ENCODE data around the gene HYAL2.
"Not testable (repeated sequence)": the region's sequence is repeated elsewhere in the genome, so short reads cannot be mapped to it uniquely, and the experiment has no call there.

HYAL2 gene

DNA sequence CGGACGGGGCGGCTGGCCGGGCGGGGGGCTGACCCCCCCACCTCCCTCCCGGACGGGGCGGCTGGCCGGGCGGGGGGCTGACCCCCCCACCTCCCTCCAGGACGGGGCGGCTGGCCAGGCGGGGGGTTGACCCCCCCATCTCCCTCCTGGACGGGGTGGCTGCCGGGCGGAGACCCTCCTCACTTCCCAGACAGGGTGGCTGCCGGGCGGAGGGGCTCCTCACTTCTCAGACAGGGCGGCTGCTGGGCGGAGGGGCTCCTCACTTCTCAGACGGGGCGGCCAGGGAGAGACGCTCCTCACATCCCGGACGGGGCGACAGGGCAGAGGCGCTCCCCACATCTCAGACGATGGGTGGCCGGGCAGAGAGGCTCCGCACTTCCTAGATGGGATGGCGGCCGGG, 10.5 kb downstream of the HYAL2 start:
- DNase-seq (ENCODE audit: low read depth in 2 of 2), result not testable (repeated sequence)

DNA sequence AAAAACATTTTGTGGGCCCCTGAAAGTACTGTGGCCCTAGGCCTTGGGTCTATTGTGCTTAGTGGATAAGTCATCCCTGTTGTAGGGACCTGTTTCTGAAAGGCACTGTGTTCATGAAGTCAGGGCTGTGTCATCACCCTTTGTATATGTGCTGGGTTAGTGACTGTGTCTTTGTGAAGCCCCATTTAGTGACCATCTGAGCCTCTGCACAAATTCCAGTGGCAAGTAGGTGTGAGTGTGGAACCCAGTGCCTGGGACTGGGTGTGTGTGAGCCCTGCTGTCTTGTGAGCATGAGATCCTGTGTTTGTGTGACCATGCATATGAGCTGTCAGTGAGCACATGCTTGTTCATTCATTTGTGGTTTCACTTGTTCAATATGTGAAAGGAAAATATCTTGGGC, 17.9 kb downstream of the HYAL2 start:
- no peak for DNase-seq (ENCODE audit: low read depth in 2 of 2)

DNA sequence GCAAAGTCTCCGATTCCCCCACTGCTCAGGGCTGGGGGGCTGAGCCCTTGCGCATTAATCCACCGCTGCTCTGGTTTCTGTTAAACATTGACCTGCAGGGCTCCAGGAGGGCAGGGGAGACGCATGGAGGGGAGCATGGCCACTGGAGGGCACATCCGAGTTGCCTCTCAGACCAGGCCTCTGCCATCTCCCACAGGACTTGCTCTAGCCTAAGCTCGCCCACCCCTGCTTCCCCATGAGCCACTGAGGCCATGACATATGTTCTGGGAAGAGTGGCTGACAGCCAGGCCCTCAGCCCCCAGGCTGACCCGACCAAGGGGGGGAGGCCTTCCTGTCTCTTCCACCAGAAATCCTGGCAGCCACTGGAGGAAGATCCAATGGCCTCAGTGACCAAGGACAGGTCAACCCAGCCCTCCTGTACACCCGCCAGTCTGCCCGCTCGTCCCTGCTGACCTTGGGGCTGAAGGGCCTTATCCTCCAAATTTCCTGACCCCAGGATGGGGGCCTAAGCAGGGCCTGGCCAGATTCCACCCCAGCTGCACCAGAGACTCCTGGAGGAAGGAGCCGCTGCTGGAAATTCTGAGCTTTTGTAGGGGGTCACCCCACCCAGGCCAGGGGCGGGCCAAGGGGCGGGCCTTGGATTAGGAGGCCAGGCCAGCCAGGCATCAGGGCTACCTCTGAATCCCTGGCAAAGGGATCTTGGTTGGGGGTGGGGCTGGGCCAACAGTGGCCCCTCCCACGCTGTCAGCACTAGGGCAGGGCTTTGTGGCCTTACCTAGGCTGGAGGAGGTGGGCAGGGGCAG, 19.3 kb downstream of the HYAL2 start, which contains the start of gene HYAL1:
Gene HYAL1 (minus strand): TSS at position 562 of the 803 bp plus-strand sequence. CDS start 618 bp downstream, outside the sequence.
- no peak for DNase-seq (ENCODE audit: low read depth in 2 of 2)

DNA sequence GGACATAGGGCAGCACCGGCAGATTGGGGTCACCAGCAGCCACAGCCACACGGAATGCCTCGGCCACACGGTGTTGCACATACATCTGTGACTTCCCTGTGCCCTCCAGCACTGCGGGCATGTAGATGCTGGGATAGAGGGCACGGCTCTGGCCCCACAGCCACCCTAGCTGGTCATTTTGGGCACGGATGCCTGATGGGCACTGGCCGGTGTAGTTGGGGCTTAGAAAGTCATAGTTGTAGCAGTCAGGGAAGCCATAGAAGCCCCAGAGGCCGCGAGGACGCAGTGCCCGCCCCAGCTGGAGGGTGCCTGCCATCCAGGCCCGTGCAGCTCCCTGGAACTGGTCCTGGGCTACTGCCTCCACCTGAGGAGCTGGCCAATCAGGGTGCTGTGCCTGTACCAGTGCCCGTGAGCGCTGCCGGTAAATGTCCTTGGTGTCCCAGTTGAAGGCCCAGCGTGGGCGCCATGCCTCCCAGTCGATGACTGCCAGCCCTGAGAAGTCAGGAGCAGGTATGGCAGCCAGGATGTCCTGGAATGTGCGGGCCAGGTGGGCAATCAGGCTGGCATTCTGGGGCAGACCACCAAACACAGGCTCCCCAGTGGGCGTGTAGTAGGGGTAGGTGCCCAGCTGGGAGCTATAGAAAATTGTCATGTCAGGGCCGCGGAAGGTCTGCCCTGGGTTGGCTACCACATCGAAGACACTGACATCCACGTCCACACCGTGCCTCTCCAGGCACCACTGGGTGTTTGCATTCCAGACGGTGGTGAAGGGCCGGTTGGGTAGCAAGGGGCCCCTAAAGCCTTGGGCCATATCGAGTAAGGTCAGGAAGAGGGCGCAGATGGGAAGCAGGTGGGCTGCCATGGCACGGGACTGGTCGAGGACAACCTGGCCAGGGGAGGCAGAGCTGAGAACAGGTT, 20.2 kb downstream of the HYAL2 start:
- no peak for DNase-seq (ENCODE audit: low read depth in 2 of 2)

DNA sequence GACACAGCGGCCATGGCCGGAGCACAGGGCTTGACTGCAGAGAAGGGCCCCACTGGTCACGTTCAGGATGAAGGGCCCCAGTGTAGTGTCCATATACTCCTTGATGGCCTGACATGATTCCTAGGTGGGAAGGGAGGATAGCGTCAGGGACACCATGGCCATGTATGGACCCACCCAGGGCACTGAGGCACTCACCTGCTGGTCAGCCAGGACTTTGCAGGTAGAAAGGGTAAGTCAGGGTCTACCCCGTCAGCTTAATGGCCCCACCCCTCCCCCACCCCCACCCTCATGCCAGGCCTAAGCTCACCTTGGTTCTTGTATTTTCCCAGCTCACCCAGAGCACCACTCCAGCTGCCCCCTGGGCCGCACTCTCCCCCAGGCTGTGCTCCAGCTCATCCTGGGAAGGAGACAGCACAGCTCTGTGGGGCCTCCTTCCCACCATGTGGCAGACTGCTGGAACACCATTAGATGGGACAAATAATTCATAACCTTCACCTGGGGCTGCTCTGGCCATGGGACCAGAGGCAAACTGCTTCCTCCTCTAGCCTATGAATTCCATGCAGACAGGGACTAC, 21.8 kb downstream of the HYAL2 start:
- no peak for DNase-seq (ENCODE audit: low read depth in 2 of 2)

DNA sequence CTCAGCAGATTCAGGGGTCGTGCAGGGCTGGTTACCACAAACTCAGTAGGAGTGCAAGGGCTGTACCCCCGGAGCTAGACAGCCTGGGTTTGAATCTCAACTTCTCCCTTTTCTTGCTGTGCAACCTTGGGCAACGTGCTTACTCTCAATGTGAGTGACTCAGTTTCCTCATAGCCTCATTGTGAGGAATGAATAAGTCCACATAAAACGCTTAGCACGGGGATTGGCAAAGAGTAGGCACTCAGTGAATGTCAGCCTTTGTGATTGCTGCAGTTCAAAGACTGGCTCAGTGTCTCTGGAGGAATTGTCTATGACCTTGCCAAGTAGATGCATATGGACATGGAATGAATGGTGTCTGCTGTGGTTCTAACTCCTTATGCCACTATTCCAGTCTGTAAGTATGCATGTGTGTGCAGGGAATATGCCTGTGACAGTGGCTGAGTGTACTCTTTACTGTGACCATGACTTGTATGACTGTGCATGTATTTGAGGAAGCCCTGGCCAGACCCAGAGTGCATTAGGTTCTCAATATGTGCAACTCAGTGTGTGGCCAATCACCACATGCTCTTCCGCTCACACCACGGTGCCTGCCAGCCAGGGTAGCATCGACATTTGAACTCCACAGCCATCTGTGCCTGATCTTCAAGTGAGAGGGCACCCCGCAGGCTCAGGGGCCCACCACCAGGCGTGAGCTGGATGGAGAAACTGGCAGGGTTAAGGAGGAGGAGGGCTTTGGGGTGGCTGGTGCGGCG, 22.4 kb downstream of the HYAL2 start:
- DNase-seq (ENCODE audit: low read depth in 2 of 2), result no peak

DNA sequence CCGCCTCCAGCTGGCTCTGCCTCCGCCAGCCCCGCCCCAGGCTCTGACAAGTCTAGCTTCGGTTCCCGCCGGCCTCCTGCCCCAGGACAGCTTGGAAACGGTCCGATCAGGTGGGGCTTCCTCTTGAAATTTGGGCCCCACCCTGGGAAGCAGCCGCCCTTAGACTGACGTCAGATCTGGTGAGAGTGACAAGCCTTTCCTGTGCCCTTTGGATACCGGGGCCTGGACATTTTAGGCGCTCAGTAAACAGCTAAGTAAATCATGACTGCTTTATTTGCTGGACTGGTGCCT, 23.0 kb downstream of the HYAL2 start:
- no peak for DNase-seq (ENCODE audit: low read depth in 2 of 2)

DNA sequence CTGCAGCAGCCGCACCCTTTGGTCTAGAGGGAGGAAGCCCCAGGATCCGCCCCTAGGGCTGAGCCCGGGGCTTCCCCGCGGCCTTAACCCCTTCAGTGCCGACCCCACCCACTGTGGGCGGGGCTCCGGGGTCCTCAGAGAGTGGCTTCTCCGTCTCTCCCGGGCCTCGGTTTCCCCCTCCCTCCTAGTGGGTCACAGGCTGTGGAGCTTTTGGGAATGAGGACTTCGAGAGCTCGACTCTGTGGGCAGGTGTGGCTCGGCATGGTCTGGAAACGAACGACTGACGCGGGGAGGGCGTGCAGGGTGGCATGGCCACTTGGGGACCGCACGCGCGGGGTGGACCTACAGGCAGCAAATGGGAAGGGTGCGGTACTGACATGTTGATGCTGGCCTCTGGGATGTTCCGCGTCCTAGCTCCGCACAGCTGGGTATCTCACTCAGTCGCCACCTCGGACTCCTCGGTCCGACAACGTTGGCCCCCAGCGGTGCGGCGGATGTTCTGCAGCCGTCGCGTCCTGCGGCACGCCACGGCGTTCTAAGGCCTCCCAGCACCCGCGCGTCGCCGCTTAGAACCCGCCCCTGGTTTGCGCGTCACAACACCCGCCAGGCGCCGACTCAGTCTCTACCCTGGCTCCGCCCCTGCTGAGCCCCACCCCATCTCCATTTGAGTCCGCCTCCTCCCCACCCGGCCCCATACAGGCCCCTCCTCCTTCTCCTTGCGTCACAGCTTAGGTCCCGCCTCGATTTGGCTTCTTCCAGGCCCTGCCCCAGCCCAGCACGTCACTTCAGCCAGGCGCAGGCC, 23.5 kb downstream of the HYAL2 start, which contains the start of the genes HYAL3 and NAA80:
Gene HYAL3 (minus strand): TSS at position 570 of the 802 bp plus-strand sequence. CDS start 3,803 bp downstream, outside the sequence.
Gene NAA80 (minus strand): TSS at position 570 of the 802 bp plus-strand sequence. CDS start 1,942 bp downstream, outside the sequence.
- DNase-seq (ENCODE audit: low read depth in 2 of 2), result peak; percentile 97 to 98

DNA sequence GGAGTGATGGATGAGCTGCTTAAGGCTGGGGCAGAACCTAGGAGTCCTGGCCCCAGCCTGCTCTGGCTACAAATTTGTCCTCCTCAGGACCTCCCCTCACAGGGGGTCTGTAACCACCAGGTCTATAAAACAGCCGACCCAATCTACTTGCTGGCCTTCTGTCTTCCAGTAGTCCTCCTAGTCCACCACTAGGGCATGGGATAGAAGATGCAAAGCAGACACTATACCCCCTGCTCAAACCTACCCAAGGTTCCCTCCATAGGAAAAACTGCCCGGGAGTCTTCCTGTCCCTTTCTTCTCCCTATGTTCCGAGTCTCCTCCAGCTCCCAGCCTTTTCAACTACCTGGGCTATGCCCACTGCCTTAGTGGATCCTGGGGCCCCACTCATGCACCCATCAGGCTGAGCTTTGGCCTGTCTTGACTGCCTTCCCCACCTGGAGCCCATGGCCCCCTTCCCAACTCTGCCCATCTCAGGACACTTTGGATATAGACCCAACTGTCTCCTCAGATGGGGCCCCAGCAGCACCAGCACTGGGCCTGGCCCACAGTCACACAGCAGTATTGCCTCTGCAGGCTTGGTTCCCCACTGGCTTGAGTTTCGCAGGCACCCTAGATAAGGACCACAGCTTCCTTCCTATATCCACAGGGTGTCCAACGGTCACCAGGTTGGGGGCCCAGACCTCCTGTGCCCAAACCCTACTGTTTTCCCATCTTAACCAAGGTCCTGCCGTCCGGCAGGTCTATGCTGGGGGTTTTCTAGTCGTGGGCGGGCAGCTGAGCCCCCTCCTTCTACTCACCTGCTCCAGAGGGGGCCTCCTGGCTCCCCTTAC, 24.4 kb downstream of the HYAL2 start:
- DNase-seq (ENCODE audit: low read depth in 2 of 2), result no peak

DNA sequence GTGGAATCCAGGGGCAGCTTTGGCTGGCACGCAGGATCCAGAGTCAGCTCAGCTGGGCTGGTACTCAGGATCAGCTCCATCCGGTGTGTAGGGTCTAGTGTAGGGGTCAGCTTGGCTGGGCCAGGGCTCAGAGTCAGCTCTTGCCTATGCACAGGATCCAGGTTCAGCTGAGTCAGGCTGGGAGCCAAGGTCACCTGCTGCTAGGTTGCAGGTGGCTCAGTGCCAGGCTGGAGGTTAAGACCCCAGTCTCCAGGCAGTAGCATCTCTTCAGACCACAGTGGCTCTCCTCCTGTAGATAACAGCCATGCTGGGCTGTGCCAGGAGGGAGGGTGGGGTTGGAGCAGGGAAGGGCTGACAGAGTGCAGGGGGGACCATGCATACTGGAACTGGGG, 25.2 kb downstream of the HYAL2 start:
- DNase-seq (ENCODE audit: low read depth in 2 of 2), result no peak

DNA sequence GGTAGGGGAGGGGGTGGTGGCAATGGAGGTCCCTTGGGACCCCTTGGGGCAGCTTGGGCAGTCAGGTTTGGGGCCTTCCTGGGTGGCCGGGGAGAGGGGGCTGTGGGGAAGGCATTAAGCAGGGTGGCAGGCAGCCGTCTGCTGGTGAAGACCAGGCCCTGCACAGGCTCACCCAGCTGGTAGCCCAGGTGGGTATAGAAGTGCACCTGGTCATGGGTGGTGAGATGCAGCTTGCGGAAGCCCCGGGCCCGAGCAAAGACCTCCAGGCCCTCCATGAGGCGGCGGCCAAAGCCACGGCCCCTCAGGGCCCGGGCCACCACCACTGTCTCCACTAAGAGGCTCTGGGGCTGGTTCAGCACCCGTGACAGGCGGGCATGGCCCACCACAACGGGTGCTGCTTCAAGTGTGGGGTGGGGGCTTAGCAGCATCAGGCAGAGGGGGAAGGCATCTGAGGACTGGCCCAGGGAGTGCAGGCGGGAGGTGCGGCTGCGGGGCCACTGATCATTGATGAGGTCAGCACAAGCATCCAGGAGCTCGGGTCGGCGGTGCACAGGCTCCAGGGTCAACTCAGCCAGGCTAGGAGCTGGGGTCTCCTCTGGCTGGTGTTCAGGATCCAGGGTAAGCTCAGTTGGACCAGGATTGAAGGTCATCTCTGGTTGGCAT, 25.7 kb downstream of the HYAL2 start:
- DNase-seq (ENCODE audit: low read depth in 2 of 2), result no peak

DNA sequence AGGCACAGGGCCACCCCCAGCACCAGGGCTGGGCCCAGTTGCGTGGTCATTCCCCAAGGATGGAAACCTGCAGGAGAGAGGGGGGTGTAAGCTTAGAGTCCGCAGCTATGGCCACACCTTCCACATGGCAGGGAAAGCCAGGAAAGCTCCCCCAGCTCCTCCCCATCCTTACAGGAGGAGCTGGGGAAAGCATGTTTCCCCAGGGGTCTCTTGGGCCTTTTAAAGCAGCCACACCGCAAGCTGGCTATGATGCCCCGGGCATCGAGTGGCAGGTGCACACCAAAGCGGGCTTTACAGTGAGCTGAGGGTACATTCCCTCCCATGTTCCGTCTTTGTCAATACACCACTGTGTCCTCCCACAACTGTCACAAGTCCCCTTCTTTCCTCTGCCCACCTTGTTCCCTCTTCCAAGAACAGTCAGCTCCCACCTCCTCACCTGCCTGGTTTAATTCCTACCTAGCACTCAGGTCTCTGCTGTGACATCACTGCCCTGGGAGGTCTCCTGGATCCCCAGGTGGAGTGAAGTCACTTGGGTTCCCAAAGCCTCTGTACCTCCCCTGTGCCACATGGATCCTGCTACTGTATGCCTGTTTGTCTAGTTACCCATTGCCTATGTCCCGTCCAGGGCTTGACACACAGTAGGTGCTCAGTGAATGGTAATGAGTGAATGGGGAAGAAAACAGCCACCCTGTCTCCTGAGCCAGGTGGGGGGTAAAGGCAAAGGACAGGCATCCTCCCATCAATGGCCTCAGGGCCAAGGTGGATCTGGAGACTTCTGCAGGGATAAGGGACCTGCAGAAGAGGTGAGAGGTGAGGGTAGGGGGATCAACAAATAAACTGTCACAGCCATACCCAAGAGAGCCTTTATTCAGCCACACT, 26.8 kb downstream of the HYAL2 start:
- DNase-seq (ENCODE audit: low read depth in 2 of 2), result no peak

DNA sequence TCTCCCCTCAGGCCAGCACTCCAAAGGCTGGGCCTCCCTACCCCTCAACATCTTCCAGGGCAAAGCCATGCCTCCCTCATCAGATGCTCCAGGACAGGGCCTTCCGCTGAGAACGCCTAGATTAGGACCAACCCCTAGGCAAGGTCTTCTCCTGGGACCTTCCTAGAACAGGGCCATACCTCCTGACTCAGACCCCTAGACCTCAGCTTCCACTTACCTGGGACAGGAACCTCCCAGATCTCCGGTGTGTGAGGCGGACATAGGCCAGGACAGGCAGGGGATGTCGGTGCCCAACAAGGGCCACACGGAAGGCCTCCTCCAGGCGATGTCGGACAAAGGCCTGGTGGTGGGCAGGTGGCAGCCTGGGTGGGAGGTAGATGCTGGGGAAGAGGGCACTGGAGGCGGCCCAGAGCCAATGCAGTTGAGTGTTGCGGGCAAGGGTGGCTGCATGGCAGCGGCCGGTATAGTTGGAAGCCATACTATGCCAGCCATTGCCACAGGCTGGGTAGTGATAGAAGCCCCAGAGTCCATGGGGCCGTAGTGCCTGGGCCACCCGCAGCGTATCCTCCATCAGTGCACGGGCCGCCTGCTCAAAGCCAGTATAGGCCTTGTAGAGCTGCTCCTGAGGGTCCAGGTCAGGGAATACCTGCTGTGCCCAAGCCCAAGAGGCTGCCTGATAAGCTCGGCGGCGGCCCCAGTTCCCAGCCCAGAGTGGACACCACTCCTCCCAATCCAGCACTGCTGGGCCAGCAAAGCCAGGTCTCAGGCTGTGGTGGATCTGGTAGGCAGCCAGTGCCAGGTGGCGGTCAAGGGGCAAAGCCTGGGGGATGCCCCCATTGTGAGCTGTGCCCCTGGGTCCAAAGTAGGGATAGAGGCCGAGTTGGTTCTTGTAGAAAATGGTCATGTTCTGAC, 27.8 kb downstream of the HYAL2 start:
- no peak for DNase-seq (ENCODE audit: low read depth in 2 of 2)

DNA sequence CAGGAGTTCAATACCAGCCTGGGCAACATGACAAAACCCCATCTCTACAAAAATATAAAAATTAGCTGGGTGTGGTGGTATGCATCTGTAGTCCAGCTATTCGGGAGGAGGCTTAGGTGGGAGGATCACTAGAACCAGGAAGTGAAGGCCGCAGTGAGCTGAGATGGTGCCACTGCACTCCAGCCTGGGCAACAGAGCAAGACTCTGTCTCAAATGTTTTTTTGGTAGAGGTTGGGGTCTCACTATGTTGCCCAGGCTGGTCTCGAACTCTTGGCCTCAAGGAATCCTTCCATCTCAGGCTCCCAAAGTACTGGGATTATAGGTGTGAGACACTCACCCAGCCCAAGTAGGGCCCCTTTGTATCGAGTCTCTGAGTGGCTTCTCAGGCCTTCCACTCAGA, 28.5 kb downstream of the HYAL2 start:
- no peak for DNase-seq (ENCODE audit: low read depth in 2 of 2)

DNA sequence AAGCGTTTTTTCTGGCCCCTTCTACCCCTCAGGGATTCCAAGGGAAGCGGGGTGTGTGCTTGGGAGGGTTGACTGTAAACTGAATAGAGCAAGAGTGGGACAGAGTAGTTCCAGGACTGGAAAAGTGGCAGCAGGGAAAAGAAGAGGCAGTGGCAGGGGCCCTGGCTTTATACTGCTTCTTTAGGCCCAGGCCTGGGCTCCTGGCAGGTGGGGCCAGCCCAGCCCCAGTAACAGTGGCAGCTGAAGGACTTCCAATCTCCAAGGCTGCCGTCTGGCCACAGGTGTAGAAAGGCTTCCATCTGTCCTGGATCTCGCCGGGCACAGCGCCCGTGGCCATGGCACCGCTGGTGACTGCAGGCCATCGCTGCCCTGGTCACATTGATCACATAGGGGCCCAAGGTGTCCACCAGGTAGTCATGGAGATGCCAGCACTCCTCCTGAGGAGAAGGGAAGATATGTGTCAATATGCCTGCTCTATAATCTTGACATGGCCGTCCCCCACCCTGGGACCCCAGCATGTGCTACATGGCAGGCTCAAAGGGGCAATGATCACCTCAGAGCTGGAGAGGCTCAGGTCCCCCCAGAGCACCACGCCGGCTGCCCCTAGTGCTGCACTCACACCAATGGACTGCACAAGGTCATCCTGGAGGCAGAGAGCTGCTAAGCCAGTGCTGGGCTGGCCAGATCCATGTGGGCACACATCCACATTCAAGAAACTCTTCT, 29.3 kb downstream of the HYAL2 start:
- no peak for DNase-seq (ENCODE audit: low read depth in 2 of 2)
